Forelimb muscle (tissue), 1 donor: ENCODE data around the gene PPEF2. TPM values are rescaled to one million over a fixed set of nuclear protein-coding genes. Genes with fewer than 3 reads are reported as not detected.
"Not testable (repeated sequence)": the region's sequence is repeated elsewhere in the genome, so short reads cannot be mapped to it uniquely, and the experiment has no call there.

Experiments
- DNase-seq: peaks from one replicate; pipeline ENCODE4 v3.0.0-alpha.2; 2013; ENCODE audit warnings: low read depth
- polyA plus RNA-seq: library from polyadenylated mRNA; unstranded; fragments of 120-200 nt; gene quantifications from one replicate; pipeline ENCODE4 v1.2.1, GENCODE V29; 2013; ENCODE audit not compliant: insufficient read length

Gene PPEF2, protein sequence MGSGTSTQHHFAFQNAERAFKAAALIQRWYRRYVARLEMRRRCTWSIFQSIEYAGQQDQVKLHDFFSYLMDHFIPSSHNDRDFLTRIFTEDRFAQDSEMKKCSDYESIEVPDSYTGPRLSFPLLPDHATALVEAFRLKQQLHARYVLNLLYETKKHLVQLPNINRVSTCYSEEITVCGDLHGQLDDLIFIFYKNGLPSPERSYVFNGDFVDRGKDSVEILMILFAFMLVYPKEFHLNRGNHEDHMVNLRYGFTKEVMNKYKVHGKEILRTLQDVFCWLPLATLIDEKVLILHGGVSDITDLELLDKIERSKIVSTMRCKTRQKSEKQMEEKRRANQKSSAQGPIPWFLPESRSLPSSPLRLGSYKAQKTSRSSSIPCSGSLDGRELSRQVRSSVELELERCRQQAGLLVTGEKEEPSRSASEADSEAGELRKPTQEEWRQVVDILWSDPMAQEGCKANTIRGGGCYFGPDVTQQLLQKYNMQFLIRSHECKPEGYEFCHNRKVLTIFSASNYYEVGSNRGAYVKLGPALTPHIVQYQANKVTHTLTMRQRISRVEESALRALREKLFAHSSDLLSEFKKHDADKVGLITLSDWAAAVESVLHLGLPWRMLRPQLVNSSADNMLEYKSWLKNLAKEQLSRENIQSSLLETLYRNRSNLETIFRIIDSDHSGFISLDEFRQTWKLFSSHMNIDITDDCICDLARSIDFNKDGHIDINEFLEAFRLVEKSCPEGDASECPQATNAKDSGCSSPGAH
- polyA plus RNA-seq: 0.30 TPM

DNA sequence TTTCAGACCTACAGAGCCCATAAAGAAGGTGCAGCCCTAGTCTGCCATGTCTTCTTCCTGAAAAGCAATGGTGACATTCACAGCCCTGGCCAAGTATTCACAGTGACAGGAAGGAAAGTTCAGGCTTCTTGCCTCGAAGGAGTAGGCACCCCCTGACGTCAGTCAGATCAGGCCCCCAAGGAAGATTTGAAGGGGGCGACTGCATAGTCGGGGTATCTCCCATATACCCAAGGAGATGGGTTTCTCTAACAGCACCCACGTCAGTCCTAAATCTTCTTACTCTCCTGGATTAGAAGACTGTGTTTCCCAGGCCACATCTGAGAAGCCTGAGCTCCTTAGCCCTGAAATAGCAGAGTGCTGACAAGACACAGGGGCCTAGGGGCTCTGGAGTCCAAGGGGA lies at the start of gene PPEF2:
TSS of gene PPEF2 (minus strand) at position 101 of the 400 bp plus-strand sequence. CDS start 6,127 bp downstream, outside the sequence.
- DNase-seq: no peak

DNA sequence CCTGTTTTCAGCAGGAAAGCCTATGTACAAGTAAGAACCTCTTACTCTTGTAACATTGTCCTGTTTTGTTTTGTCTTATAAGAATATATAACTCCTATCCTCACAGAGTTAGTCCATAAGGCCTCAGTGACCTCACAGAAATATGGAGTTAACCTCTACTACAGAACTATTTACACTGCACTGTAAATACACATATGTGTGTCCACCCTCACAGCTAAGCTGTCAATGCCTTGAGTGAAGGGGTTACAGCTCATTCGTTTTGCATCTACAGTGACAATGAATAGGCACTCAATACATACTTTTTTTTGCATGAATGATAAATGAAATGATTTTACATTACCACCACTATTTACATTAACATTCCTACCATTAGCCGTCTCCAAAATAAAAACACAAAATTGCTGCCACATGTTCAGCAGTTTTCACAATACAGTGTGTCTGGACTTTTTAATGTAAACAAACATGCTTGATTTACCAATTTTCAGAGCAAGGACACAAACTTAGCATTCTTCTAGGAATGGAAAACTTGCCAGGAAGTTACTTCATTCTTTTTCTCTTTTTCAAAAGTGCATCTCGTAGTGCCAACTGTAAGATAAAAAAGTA lies 48.1 kb upstream of the PPEF2 start:
- DNase-seq: no peak

DNA sequence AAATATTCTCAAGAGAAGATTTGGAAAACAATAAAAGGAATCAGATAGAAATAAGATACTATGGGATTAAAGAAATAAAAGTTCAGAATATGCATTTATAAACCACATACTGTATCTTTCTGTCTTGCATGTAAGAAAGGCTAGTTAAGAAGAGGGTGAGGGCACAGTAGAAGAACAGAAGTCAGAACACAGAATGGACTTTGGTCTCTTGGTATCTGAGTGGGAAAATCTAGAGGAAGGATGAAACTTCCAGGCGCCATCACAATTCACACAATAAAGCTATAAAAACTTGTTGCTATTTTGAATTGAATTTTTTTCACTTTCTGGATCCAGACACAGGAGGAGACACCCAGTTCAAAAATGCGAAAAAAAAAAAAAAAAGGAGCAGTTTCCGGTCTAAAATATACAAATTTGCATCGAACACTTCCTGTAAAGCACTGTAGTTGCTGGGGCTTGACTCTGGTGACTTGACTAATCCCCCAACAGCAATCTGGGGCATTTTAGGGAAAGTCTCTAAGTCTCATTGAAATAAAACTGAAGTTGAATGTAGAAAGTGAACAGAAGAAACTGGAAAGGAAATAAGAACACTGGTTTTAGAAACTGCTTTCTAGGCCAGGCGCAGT lies 46.7 kb upstream of the PPEF2 start:
- DNase-seq: no peak

DNA sequence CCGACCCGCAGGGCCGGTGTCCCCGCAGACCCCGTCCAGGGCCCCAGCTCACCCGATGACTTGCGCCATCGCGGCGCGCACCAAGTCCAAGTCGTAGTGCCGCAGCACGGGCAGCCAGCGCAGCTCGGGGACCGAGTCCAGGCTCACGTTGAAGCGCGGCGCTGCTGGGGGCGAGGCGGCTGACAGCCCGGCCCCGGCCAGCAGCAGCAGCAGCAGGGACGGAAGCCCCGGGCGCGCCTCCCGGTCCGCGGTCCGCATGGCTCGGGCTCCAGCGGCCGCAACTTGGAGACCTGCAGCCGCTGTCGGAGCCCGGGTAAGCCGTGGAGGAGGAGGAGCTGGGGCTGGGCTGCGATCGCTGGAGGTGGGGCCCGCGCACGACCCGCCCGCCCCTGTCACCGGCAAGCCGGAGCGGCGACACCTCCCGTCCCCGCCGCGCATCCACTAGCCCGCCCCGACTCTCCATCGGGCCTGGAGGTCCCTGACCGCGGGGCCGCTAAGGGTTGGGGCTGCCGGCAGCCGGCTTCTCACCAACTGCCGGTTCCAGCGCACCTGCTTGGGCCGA lies 38.5 kb upstream of the PPEF2 start, which contains the start of gene NAAA:
TSS of gene NAAA (minus strand) at position 322 of the 562 bp plus-strand sequence. CDS start at position 258, 64 bp downstream.
- no peak for DNase-seq

DNA sequence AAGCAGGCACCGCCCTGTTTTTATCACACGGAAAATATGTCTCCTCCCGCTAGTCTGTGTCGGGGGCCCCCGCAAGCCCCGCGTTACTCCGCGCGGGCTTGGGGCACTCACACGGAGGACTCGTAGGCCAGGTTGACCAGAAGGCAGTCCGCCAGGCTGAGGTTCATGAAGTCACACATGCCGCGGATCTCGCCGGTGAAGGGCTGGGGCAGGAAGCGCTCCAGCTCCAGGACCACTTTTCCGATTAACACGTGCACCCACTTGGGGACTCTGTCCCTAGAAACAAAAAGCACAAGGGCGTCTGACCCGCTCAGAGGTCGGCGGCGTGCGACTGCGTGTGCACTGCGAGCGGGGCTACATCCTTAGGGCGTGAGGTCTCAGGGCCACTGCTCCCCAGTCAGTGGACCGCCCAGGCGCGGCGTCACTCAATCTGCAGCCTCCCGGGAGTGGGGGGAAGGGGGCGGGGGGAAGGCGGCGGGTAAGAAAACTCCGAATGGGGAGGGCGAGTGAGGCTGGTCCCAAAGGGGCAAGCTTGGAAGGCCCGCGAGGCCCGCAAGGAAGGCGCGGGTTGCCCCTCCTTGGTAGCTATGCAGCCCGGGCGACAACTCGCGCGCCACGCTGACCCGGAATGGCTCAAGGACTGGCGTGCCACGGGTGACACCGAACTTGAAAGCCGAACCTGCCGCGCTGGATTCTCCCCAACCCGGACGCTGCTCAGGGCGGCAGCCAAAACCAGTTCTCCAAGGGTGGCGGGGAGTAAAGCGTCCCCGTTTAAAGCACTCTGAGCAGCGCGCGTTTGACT lies 37.8 kb upstream of the PPEF2 start:
- DNase-seq: no peak

DNA sequence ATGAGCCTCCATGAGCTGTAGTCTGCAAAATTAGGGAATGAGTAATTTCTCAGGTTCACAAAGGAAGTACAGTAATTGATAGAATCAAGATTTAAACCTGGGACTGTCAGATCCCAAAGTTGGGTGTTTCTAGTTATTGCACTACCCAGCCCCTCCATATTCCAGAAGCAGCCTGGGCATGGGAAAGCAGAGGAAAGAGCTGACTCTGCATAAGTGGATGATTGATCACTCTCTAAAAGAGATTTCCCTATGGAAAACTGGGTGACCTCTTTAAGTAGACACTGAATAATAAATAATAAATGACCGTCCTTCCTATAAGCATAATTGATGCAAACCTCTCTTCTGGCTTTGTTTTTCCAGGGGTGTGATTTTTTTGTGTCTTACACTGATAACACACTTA lies 33.4 kb upstream of the PPEF2 start:
- DNase-seq: no peak

DNA sequence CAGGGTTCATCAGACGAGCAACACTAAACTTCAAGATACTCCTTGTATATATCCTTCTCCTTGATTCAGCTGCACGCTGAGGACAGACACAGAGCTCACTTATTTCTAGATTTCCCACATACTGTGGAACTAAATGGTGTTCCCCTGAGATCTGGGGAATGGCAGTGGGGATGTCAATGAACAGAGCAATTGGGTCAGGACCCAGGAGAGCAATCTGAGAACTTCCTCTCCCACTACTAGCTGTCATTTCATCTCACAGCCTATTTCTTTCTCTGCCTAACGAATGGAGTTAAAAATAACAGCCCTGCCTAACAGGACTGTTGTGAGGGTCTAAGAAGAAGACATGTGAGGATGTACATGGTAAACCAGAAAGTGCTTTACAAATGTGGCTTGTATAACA lies 27.9 kb upstream of the PPEF2 start:
- no peak for DNase-seq

DNA sequence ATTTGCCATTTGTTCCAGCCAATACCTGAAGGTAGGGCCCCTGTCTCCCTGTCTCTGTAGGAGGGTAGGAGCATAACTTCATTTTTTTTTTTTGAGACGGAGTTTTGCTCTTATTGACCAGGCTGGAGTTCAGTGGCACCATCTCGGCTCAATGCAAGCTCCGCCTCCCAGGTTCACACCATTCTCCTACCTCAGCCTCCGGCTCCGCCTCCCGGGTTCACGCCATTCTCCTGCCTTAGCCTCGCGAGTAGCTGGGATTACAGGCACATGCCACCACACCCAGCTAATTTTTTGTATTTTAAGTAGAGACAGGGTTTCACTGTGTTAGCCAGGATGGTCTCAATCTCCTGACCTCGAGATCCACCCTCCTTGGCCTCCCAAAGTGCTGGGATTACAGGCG lies 22.7 kb upstream of the PPEF2 start:
- DNase-seq: not testable (repeated sequence)

DNA sequence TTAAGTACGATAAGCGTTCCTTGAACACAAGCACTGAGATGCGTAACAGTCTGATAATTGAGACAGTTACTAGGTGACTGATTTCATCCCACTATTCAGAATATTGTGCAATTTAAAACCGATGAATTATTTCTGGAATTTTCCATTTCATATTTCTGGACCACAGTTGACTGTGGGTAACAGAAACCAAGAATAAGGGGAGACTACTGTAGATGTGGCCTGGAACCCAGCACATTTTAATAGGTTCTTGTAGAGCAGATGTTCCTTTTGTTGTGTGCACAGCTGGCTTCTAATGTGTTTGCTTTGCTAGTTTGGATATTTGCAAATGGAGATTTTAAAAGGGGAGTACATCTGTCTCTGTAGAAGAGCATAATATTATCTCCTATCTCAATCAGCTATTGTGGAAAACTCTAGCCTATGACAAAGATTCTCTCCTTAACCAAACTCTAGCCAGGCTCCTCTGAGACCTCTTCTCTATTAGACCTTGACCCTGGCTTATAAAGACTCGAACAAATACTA lies 22.1 kb upstream of the PPEF2 start:
- no peak for DNase-seq

DNA sequence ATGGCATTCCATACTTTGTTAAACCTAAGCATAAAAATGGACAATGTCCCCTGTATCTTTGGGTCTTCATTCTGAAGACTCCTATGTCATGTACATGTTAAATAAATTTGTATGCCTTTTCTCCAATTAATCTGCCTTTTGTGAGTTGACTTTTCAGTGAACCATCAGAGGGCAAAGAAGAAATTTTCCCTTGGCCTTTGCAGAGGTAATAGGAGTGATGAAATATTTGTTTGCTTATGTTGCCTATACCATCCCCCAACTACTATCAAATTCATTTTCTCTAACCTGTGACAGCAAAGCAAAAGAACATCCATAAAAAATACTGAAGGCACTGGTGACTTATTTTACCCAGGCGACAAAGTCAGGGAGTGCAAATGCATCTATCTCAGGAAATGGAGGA lies 20.3 kb upstream of the PPEF2 start:
- no peak for DNase-seq

DNA sequence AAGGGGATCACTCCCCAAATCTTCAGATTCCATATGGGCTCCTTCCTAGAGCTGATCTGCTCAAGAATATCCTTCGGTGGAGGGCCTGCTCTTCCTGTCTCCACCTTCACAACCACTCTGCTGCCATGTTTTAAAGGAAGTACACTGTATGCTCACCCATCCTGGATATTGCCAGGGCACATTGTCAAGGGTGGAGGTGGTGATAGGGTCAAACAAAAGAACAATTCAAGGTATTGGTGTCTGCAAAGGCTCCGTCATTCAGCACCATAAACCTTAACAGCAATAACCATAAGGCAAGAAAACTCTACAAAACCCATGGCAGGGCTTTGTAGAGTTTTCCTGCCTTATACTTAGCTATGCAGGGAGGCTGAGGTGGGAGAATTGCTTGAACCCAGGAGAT lies 19.7 kb upstream of the PPEF2 start:
- no peak for DNase-seq

DNA sequence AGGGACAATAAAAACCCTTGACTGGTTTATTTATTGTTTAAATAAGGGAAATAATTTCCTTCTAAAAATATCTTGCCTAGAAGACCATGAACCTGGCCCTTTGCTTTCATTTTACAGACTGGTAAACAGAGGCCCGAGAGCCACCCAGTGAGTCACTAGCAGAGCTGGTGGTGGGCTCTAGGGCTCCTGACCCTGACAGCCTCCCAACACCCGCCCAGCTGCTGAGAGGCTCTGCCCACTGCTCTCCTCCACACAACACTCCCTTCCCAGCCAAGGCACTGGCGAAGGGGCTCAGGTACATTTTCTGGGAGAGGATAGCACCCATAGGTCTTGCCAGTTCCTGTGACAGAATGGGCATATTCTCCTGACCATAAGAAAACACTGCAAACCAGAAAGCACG lies 18.1 kb upstream of the PPEF2 start:
- no peak for DNase-seq

DNA sequence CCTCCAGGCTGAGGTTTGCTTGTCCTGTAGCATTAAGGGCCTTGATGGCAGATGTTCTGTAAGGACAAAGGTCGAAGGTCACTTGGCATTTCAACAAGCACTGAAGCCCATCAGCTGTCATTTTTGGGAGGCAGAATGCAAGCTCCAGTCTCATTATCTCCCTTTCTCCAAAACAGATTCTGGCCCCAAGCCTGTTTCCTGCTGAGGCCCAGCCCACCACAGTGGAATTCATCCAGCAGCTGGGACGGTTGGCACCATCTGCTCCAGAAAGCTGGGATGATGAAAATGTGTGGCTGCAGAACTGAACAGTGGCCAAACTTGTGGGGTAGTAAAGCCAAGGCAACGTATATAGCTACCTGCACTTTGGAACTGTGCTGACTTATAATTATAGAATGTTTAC lies 17.7 kb upstream of the PPEF2 start:
- DNase-seq: no peak

DNA sequence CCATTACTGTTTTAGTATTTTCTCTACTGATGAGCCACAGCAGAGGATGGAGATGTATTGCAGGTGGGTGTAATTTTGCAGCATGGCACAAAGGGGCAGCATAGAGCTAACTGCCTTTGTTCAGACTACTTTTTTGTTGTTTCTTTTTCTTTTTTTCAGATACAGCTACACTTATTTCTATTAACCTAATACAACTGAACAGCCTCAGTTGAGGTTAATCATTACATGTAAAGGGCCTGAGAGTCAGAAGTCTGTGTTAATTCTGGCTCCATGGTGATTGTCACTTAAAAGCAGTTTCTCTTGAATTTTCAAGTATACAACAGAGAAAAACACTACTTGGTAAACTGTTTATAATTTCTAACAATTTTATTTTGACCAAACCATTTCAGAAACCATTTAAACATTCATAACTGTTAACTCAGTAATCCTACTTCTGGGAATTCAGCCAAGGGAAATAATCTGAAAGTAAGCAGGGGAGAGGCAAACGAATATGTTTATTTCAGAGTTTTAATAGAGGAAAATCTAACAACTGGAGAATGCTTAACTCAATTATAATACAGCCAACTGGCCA lies 13.9 kb upstream of the PPEF2 start:
- no peak for DNase-seq

DNA sequence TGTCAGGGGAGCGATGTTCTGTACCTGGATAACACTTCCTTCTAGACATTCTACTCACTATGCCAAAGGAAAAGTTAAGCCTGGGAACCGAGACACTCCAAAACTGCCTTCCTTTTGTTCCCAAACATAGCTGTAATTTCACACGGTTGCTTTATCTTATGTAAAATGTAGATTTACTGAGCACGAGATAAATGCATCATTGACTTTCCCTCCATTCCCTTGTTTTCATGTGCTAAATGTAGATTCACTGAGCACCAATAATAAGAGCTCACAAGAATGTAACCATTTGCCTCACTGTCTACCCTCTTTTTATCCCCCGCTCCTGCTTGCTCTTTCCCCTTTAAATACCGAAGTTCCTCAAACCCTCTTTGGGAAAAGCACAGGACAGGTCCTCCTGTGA lies 10.7 kb upstream of the PPEF2 start:
- no peak for DNase-seq

DNA sequence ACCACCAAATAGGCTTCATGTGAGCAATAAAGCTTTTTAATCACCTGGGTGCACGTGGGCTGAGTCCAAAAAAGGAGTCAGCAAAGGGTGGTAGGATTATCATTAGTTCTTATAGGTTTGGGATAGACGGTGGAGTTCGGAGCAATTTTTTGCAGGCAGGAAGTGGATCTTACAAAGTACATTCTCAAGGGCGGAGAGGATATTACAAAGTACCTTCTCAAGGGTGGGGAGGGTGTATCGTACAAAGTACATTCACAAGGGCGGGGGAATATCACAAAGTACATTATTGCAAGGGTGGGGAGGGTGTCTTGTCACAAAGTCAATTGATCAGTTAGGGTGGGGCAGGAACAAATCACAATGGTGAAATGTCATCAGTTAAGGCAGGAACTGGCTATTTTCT lies 8.6 kb upstream of the PPEF2 start:
- DNase-seq: not testable (repeated sequence)

DNA sequence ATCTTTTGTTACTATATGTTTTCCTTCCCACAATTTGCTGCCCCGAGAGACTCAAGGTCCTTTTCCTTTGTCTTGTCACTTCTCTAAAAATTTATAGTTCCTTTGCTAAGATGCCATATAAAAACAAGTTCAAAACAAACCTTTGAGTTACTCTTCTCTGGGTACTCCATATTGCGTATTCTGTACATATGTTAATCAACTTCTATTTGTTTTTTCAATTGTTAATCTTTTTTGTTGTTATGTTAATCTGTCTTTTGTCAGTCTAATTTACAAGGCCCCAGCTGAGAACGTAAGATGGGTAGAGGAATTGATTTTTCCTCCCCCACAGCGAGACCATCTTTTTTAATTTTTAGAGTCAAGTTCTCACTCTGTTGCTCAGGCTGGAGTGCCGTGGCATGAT lies 7.2 kb upstream of the PPEF2 start:
- DNase-seq: no peak

DNA sequence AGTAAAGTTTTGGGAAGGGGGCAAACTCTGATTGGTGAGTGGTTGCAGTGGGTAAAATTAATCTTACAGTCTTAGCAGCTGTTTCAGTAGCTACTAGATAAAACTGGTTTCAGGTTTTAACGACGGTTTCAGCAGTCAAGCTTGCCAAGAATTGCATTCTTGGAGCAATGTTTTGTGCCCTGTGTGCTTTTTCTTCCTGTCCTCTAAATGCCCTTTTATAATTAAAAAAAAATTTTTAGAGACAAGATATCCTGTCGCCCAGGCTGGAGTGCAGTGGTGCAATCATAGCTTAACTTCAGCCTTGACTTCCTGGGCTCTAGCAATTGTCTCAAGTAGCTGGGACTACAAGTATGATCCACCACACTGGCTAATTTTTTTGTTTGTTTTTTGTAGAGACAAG lies 6.3 kb upstream of the PPEF2 start:
- DNase-seq: no peak

DNA sequence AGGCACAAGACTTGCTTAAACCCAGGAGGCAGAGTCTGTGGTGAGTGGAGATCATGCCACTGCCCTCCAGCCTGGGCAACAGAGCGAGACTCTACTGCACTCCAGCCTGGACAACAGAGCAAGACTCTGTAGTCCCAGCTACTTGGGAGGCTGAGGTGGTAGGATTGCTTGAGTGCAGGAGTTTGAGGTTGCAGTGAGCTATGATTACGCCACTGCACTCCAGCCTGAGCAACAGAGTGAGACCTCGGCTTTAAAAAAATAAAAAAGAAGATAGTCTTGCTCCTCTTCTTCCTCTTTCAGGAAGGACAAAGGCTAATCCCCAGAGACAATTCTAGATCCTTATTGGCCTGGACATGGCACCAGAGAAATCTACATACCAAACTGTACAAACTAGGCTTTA lies 5.7 kb upstream of the PPEF2 start:
- DNase-seq: no peak

DNA sequence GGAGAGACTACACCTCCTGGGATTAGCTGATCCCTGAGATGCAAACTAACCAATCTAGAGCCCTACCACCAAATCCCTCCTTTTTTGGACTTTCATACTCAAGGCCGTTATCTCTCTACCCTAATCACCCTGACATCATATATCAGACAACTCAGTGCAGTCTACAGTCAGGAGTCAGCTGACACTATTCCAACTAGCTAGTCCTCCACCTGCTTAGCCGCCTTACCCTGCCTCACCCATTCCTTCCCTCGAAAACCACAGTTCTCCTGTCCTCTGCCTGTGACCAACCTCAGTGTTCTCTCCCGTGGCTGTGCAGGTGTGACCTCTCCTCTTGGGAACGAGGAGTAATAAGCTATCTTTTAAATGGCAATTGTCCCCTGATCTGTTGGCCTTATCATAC lies 1.8 kb upstream of the PPEF2 start:
- DNase-seq: no peak
